HG03064 (cell line): ENCODE data around the gene TXLNA.

Experiments
- ATAC-seq: cut with Tn5 transposase; IDR thresholded peaks from one replicate; pipeline ENCODE4 v1.9.1; 2021; ENCODE audit warnings: low read depth; ENCODE audit not compliant: unreplicated experiment

Gene TXLNA

GRCh38 chr1:32182060-32182459, 2.6 kb downstream of the TXLNA start:
- no peak for ATAC-seq

GRCh38 chr1:32184650-32185049, 5.2 kb downstream of the TXLNA start:
- no peak for ATAC-seq

GRCh38 chr1:32186077-32186476, 6.6 kb downstream of the TXLNA start:
- ATAC-seq, result no peak

- ATAC-seq, result no peak
Measured at GRCh38 chr1:32186491-32186890, 7.0 kb downstream of the TXLNA start.

- ATAC-seq, result no peak
Measured at GRCh38 chr1:32187850-32188249, 8.4 kb downstream of the TXLNA start.

- ATAC-seq, result no peak
Measured at GRCh38 chr1:32192220-32192948, 12.9 kb downstream of the TXLNA start.

GRCh38 chr1:32194984-32195383, 15.5 kb downstream of the TXLNA start:
- ATAC-seq, result no peak

GRCh38 chr1:32195531-32195930, 16.1 kb downstream of the TXLNA start:
- no peak for ATAC-seq

GRCh38 chr1:32195972-32196823, 16.7 kb downstream of the TXLNA start:
- no peak for ATAC-seq

GRCh38 chr1:32197074-32197473, 17.6 kb downstream of the TXLNA start:
- ATAC-seq, result no peak

- no peak for ATAC-seq
Measured at GRCh38 chr1:32197837-32198236, 18.4 kb downstream of the TXLNA start.

- no peak for ATAC-seq
Measured at GRCh38 chr1:32198237-32199042, 19.0 kb downstream of the TXLNA start.

- no peak for ATAC-seq
Measured at GRCh38 chr1:32199043-32199716, 19.7 kb downstream of the TXLNA start.

- ATAC-seq, result no peak
Measured at GRCh38 chr1:32199717-32200072, 20.2 kb downstream of the TXLNA start.

- no peak for ATAC-seq
Measured at GRCh38 chr1:32200226-32201010, 20.9 kb downstream of the TXLNA start, which contains the start of gene CCDC28B. Gene CCDC28B, plus strand, starts transcription at chr1:32200595. Its CDS starts 1,341 bp downstream, at chr1:32201936.

- ATAC-seq, result no peak
Measured at GRCh38 chr1:32201011-32201855, 21.8 kb downstream of the TXLNA start.

GRCh38 chr1:32204943-32205361, 25.5 kb downstream of the TXLNA start:
- ATAC-seq, result no peak

GRCh38 chr1:32205401-32206370, 26.2 kb downstream of the TXLNA start, which contains the start of gene IQCC:
Gene IQCC, plus strand, starts transcription at chr1:32205671. Its CDS starts 11 bp downstream, at chr1:32205682.
- ATAC-seq, result no peak
